HEK293T (cell line): ENCODE measurements around the gene UBE4A.

Experiments
- CTCF ChIA-PET: fragments of 350-600 bp; formaldehyde crosslinking; extraction: SDS; loops from one replicate; lab custom pipeline; 2021; ENCODE audit warnings: antibody characterized with exemption, inconsistent platforms; lab: Yijun Ruan, JAX
- POLR2A ChIA-PET: fragments of 350-600 bp; formaldehyde crosslinking; extraction: SDS; loops from one replicate; lab custom pipeline; 2020; ENCODE audit warnings: antibody characterized with exemption, inconsistent platforms; lab: Yijun Ruan, JAX
- DNase-seq: peaks from one replicate; pipeline ENCODE4 v3.0.0; 2012; ENCODE audit warnings: mixed read lengths; ENCODE audit errors: extremely low spot score
- ARNT ChIP-seq: fragments of 450-650 bp; IDR thresholded peaks from 2 replicates; pipeline ENCODE4 v1.6.1; 2017; ENCODE audit warnings: mild to moderate bottlenecking
- BHLHE40 ChIP-seq: fragments of 450-650 bp; IDR thresholded peaks from 2 replicates; pipeline ENCODE4 v1.6.1; 2016; ENCODE audit warnings: mild to moderate bottlenecking, moderate library complexity, borderline replicate concordance
- CTBP1 ChIP-seq: fragments of 450-650 bp; IDR thresholded peaks from 2 replicates; pipeline ENCODE4 v1.6.1; 2016; ENCODE audit warnings: borderline replicate concordance
- ELF4 ChIP-seq: fragments of 450-650 bp; IDR thresholded peaks from 2 replicates; pipeline ENCODE4 v1.6.1; 2017; ENCODE audit warnings: antibody characterized with exemption
- FOXA1 ChIP-seq: fragments of 450-650 bp; IDR thresholded peaks from 2 replicates; pipeline ENCODE4 v1.6.1; 2016; ENCODE audit warnings: mild to moderate bottlenecking
- FOXK2 ChIP-seq: fragments of 450-650 bp; IDR thresholded peaks from 2 replicates; pipeline ENCODE4 v1.6.1; 2016; ENCODE audit warnings: mild to moderate bottlenecking
- FOXM1 ChIP-seq: fragments of 450-650 bp; IDR thresholded peaks from 2 replicates; pipeline ENCODE4 v1.6.1; 2017; ENCODE audit warnings: mild to moderate bottlenecking, borderline replicate concordance
- HDGF ChIP-seq: fragments of 450-650 bp; IDR thresholded peaks from 2 replicates; pipeline ENCODE4 v1.6.1; 2017; ENCODE audit warnings: antibody characterized with exemption, borderline replicate concordance
- L3MBTL2 ChIP-seq: fragments of 450-650 bp; conservative IDR thresholded peaks from 2 replicates; pipeline ENCODE4 v1.6.1; 2016; ENCODE audit warnings: mild to moderate bottlenecking
- LEF1 ChIP-seq: fragments of 450-650 bp; IDR thresholded peaks from 2 replicates; pipeline ENCODE4 v1.6.1; 2017; ENCODE audit warnings: mild to moderate bottlenecking, borderline replicate concordance
- NFRKB ChIP-seq: fragments of 450-650 bp; IDR thresholded peaks from 2 replicates; pipeline ENCODE4 v1.6.1; 2016; ENCODE audit warnings: mild to moderate bottlenecking, moderate library complexity
- SP1 ChIP-seq: fragments of 450-650 bp; IDR thresholded peaks from 2 replicates; pipeline ENCODE4 v1.6.1; 2017
- SUZ12 ChIP-seq: fragments of 450-650 bp; IDR thresholded peaks from 2 replicates; pipeline ENCODE4 v1.6.1; 2016; ENCODE audit warnings: mild to moderate bottlenecking
- TARDBP ChIP-seq: fragments of 450-650 bp; IDR thresholded peaks from 2 replicates; pipeline ENCODE4 v1.6.1; 2016
- ZNF384 ChIP-seq: fragments of 450-650 bp; IDR thresholded peaks from 2 replicates; pipeline ENCODE4 v1.6.1; 2016
- TF ChIP-seq, protein P1 (sequence below): fragments of 450-650 bp; IDR thresholded peaks from 2 replicates; pipeline ENCODE4 v1.6.1; 2016

The UBE4A gene

DNA sequence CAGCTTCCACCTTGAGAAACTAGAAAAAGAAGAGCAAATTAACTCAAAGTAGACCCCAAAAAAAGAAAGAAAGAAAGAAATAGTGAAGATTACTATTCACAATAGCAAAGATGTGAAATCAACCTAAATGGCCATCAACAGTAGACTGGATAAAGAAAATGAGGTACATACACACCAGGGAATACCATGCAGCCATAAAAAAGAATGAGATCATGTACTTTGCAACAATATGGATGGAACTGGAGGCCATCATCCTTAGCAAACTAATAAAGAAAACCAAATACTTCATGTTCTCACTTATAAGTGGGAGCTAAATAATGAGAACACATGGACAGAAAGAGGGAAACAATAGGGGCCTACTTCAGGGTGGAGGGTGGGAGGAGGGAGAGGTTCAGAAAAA, 30.7 kb upstream of the UBE4A start:
- POLR2A ChIA-PET, result no interaction called here

DNA sequence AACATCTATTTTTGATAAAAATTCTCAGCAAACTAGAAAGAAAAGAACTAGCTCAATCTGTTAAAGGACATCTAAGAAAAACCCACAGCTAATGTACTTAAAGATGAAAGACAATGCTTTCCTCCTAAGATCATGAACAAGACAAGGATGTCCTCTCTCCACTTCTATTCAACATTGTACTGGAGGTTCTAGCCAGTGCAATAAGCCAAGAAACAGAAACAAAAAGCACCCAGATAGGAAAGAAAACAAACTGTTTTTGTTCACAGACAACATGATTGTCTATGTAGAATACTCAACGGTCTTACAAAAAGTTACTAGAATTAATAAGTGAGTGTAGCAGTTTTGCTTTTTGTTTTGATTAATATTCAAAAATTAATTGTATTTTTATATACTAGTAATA, 24.7 kb upstream of the UBE4A start:
- CTCF ChIA-PET, result no interaction called here
- TF ChIP-seq TARDBP (no peak), LEF1 (no peak), NFRKB (no peak), SUZ12 (no peak), FOXA1 (no peak), ARNT (no peak), CTBP1 (no peak), FOXM1 (no peak)
- no peak for DNase-seq
- POLR2A ChIA-PET, result no interaction called here

More for the DNA sequence above, 30.7 kb upstream of the UBE4A start:
- CTCF ChIA-PET, result no interaction called here
- no peak for DNase-seq
- TF ChIP-seq TARDBP, result no peak
- no peak for TF ChIP-seq FOXA1
- no peak for TF ChIP-seq BHLHE40
- TF ChIP-seq CTBP1, result no peak
- TF ChIP-seq, protein P1, sequence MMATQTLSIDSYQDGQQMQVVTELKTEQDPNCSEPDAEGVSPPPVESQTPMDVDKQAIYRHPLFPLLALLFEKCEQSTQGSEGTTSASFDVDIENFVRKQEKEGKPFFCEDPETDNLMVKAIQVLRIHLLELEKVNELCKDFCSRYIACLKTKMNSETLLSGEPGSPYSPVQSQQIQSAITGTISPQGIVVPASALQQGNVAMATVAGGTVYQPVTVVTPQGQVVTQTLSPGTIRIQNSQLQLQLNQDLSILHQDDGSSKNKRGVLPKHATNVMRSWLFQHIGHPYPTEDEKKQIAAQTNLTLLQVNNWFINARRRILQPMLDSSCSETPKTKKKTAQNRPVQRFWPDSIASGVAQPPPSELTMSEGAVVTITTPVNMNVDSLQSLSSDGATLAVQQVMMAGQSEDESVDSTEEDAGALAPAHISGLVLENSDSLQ, result no peak
- TF ChIP-seq ZNF384, result no peak
- TF ChIP-seq L3MBTL2, result no peak
- no peak for TF ChIP-seq LEF1
- TF ChIP-seq SP1, result no peak
- no peak for TF ChIP-seq ARNT
- TF ChIP-seq ELF4, result no peak
- TF ChIP-seq NFRKB, result no peak

DNA sequence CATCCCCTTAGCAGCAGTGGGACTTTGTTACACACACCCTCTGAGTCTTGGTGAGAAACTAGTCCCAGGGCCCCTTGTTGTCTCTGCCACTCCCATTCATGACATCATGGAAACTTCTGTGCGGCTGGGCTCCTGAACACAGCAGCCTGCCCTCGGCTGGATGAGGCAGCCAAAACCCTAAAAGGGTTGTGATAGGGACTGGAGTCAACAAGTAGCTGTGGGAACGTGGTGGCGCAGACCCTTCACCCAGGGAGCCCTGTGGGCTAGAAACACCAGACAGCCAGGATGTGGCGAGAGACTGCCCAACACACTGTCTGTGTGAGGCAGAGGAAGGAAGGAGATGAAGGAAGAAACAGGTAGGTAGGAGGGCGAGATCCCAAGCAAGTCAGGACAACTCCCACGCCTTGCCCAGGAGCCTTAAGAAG, 20.8 kb upstream of the UBE4A start:
- ChIA-PET CTCF (no interaction called here), POLR2A (no interaction called here)
- DNase-seq, result peak; percentile 42
- no peak for TF ChIP-seq BHLHE40
- no peak for TF ChIP-seq FOXM1
- TF ChIP-seq ARNT, result no peak
- TF ChIP-seq SP1, result no peak
- TF ChIP-seq TARDBP, result no peak

DNA sequence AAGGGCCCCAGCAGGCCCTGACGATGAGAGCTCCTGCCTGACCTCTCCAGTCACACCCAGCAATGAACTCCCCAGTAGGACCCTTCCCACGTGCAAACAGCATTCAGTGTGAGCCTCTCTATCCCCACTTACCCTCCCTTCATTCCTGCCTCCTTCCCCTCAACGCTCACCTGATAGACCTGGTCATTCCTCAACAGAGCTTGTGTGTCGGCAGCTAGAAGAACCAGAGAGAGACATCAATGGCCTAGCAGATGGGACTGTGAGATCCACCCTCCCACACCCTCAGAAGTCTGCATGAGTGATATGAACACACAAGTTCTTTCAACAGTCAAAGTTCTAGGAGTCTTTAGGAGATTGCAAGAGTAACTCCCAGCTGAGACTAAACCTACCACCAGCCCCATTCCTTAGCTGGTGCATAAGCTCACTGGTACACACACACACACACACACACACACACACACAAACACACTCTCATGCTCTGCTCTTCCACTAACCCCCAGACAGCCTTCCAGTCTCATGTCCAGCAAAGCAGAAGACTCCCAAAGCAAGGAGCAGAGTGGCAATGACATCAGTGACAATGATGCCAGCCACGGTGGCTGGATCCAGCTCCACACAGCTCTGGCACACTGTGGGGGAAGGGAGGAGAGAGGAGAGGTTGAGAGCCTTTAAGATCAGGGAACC, 20.0 kb upstream of the UBE4A start:
- no peak for DNase-seq
- CTCF ChIA-PET, result no interaction called here
- TF ChIP-seq TARDBP (no peak), SP1 (no peak), FOXA1 (no peak), NFRKB (no peak), L3MBTL2 (no peak), CTBP1 (no peak), SUZ12 (no peak), BHLHE40 (no peak), FOXM1 (no peak), ZNF384 (no peak), LEF1 (no peak), HDGF (no peak), ARNT (no peak), ELF4 (no peak), FOXK2 (no peak)
- TF ChIP-seq, protein P1, result no peak
- POLR2A ChIA-PET, result no interaction called here

DNA sequence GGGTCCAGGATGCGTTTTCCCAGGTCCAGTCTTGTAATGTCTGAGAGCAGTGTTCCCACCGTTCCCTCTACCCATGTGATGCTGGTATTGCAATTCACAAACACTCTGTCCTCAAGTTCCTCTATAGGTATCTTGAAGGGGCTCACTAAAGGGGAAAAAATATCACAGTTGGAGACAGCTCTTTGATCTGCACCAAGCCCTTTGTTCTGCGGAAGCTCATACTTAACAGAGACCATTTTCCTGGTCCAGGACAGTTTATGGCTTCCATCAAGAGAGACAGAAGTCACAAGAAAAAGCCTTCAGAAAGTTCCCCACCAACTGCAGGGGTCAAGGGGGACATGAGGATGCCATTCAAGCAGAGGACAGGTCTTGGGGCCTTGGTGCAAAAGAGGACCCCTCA, 19.0 kb upstream of the UBE4A start:
- POLR2A ChIA-PET, result interaction anchor here (1.0 kb wide), 1 partner anchor 19 kb away, joined by 3 read pairs; the partner anchor contains the start of gene UBE4A
- CTCF ChIA-PET, result no interaction called here
- TF ChIP-seq NFRKB, result no peak
- no peak for TF ChIP-seq HDGF
- TF ChIP-seq LEF1, result no peak
- no peak for TF ChIP-seq SUZ12
- no peak for TF ChIP-seq BHLHE40
- TF ChIP-seq ZNF384, result no peak
- no peak for TF ChIP-seq FOXA1
- TF ChIP-seq ELF4, result no peak
- TF ChIP-seq, protein P1, result no peak
- TF ChIP-seq SP1, result no peak
- TF ChIP-seq FOXK2, result no peak
- no peak for DNase-seq

DNA sequence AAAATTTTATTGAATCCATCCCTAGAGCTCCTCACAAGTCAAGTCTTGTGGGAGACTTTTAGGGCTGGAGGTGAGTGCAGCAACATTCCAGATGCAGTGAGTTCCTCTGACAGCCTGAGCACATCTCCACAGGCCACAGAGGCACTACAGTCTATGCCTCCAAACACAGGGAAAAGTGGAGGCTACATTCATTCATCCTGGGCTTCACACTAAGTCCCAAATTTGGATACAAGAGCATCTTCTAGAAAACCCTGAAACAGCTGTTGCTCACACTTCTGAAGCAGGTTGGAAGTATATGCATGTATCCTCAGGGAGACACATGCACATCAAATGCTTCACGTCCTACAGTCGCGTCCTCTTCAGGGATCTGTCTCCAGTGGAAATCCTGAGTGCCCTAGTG, 18.1 kb upstream of the UBE4A start:
- no peak for TF ChIP-seq BHLHE40
- no peak for TF ChIP-seq NFRKB
- TF ChIP-seq, protein P1, result no peak
- no peak for TF ChIP-seq FOXA1
- no peak for TF ChIP-seq SUZ12
- no peak for TF ChIP-seq TARDBP
- no peak for TF ChIP-seq ARNT
- TF ChIP-seq ELF4, result no peak
- TF ChIP-seq CTBP1, result no peak
- TF ChIP-seq HDGF, result no peak
- TF ChIP-seq LEF1, result no peak
- TF ChIP-seq FOXM1, result no peak
- no peak for TF ChIP-seq FOXK2
- TF ChIP-seq ZNF384, result no peak
- TF ChIP-seq L3MBTL2, result no peak
- no peak for TF ChIP-seq SP1
- CTCF ChIA-PET, result no interaction called here
- POLR2A ChIA-PET, result interaction anchor here (1.0 kb wide), 1 partner anchor 18 kb away, joined by 3 read pairs; the partner anchor contains the start of gene UBE4A
- DNase-seq, result no peak
